ENCODE results near the gene INPP5D.
"Not testable (repeated sequence)": the region's sequence is repeated elsewhere in the genome, so short reads cannot be mapped to it uniquely, and the experiment has no call there.

The INPP5D gene

DNA sequence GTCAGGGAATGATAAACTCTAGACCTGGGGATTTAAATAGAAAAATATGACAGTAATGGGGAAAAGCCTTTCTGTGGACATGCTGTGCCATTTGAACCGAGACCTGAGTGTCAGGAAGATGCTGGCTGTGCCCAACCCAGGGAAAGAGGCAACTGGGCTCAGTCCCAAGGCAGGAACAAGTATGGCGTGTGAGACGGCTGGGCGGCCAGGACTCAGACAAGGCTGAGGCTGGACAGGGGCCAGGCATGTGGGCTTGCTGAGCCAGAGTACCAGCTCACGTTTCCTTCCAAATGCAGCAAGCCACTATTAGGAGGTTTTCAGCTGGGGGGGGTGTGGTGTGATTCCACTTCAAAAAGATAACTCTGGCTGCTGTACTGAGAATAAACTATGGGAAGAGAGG lies 92.4 kb downstream of the INPP5D start:
- DNase-seq: no peak

GRCh38 chr2:233153146-233153798 lies 93.1 kb downstream of the INPP5D start:
- no peak for DNase-seq

DNA sequence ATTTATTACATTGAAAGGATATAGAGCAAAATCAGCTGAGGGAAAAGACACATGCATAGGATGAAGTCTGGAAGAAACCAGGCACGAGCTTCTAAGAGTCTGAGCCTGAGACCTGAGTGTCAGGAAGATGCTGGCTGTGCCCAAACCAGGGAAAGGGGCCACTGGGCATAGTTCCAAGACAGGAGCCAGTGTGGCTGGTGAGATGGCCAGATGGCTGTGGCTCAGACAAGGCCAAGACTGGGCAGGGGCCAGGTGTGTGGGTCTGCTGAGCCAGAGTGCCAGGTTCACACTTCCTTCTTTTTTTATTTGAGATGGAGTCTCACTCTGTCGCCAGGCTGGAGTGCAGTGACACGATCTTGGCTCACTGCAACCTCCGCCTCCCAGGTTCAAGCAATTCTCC lies 95.9 kb downstream of the INPP5D start:
- no peak for DNase-seq

DNA sequence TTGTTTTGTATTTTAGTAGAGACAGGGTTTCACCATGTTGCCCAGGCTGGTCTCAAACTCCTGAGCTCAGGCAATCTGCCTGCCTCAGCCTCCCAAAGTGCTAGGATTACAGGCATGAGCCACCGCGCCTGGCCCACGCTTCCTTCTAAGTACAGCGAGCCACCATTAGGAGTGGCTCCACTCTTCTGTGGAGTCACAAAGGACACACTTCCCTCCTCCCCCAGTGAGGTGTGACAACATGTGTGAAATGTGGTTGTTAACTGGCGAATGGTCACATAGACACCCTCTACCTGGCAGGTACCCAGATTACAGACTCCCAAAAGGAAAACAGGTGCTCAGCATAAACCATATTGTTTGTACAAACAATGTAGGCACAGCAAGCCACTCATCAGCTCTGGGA lies 96.3 kb downstream of the INPP5D start:
- not testable (repeated sequence) for DNase-seq

GRCh38 chr2:233161730-233162129 lies 101.6 kb downstream of the INPP5D start:
- DNase-seq: no peak

DNA sequence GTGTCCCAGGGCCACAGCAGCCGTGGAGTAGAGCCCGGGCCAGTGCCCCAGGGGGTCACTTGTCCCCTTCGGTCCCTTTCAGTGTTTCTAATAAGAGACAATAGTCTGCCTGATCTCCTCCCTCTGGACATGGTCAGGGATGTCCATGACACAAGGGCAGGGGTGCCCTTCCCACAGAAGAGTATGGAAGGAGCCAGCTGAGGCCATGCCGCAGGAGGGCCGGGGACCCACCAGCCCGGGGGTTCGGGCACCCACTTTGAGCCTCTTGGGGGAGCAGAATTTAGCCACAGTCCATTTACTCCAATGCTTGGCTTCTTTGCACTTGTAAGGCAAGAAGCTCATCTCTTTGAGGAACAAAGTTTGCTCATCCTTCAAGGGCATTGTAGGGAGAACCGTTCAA lies 102.6 kb downstream of the INPP5D start:
- no peak for DNase-seq

- no peak for DNase-seq
Observed at GRCh38 chr2:233163486-233164103, 103.5 kb downstream of the INPP5D start.

DNA sequence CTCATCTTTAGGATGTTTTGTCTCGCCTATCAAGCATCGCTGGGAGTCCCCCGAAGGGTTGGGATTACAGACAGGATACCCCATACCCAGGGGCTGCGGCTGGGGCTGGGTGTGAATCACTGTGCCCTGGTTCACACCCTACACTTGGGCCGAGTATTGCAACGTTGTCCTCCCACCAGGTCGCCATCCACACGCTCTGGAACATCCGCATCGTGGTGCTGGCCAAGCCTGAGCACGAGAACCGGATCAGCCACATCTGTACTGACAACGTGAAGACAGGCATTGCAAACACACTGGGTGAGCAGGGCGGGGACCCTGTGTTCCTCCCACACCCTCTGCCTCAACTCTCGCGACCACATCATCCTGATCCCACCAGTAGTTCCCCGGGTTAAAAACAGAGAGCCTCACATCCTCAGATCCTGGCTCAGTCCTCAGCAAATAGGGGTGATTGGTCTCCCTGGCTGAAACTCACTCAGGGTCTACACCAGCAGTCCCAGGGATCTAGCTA lies 104.0 kb downstream of the INPP5D start:
- DNase-seq: no peak

- DNase-seq: no peak
Observed at GRCh38 chr2:233164967-233165366, 104.8 kb downstream of the INPP5D start.

DNA sequence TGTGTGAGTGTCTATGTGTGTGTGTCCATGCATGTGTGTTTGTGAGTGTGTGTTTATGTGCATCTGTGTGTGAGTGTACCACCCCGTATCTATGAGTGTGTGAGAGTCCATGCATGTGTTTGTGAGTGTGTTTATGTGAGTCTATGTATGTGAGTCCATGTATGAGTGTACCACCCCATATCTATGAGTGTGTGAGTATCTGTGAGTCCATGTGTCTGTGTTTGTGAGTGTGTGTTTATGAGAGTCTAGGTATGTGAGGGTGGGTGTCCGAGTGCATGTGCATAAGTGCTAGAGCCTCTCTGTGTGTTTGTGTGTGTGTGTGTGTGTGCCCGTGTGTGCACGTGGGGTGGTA lies 105.4 kb downstream of the INPP5D start:
- DNase-seq: no peak

- peak; percentile 73 for DNase-seq
Observed at GRCh38 chr2:233165895-233166661, 105.9 kb downstream of the INPP5D start.

- DNase-seq: no peak
Observed at GRCh38 chr2:233168445-233168844, 108.3 kb downstream of the INPP5D start.

- no peak for DNase-seq
Observed at GRCh38 chr2:233168919-233169318, 108.8 kb downstream of the INPP5D start.

GRCh38 chr2:233171344-233171743 lies 111.2 kb downstream of the INPP5D start:
- DNase-seq: no peak

DNA sequence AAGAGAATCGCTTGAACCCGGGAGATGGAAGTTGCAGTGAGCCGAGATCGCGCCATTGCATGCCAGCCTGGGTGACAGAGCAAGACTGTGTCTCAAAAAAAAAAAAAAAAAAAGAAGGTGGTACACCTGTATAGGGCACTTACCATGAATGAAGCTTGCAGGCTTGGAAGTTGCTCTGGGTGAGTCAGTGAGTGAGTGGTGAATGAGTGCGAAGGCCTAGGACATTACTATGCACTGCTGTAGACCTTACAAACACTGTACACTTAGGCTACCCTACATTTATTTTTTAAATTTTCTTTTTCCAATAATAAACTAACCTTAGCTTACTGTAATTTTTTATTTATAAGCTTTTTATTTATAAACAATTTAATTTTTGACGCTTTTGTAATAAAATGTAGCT lies 113.0 kb downstream of the INPP5D start:
- no peak for DNase-seq

DNA sequence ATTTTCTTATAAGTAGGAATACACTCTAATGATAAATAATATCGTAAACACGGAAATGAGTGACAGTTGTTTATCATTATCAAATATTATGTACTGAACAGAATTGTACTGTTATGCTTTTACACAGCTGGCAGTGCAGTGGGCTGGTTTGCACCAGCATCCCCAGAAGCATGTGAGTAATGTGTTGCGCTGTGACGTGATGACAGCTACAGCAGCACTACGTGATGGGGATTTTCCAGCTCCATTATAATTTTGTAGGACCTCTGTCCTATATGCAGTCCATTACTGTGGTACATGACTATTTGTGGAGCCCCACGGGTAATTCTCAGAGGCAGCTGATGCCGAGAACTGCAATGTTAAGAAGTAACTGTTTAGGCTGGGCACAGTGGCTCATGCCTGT lies 114.0 kb downstream of the INPP5D start:
- DNase-seq: no peak

DNA sequence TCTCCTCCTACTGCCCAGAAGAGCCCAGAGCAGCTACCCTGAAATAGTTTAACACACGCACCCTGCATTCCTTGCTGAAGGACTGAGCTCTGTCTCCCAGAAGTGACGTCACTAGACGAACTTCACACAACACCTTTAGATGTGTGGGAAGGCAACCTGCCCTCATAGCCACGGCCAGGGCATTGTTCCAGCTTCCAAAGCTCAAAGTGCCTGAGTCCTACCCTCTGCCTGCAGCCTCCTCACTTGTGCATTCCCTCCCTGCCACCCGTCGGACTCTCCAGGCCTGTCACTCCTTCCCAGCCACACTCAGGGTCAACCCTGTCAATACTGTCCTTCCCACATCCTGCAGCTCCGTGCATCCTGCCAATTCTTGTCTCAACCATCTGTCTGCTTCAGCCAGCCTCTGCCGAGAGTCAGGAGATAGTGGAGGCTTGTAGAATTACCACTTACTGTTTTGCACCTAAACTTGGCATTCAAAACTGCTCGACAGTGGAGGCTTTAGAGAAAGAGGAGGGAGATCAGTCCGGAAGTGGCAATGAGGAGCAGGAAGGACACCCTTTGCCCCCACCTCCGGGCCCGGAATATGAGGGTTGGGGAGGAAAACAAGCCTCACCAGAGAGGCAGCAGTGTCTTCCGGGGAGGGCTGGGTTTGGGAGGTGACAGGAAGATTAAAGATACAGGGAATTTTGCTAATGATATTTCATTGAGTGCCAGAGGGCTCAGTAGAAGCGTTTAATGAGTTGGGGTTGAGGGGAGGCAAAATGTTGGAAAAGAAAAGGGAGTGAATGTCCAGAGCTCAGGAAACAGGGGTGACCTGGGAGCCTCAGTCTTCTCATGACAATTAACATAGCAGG lies 119.1 kb downstream of the INPP5D start:
- no peak for DNase-seq

DNA sequence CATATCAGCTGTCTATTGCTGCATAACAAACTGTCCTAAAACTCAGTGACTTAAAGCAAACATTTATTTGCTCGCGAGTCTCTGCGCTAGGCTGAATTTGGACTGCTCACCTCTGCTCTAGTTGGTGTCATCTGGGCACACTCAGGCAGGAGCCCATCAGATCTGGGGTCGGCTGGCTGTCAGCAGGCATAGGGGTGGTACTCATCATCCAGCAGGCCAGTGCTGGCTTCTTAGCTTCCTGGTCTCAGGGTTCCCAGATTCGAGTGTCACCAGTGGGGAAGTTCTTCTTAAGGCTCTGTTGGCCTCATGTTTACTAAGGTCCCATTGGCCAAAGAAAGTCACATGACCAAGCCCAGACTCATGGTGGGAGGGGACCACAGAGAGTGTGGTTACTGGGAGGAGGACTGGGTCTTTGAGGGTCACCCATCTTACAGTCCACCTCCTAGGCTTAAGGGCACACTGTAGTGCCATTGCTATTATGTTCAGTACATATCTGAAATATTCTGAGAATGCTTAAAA lies 119.8 kb downstream of the INPP5D start:
- DNase-seq: peak; percentile 19

- no peak for DNase-seq
Observed at GRCh38 chr2:233183869-233184418, 123.8 kb downstream of the INPP5D start.

GRCh38 chr2:233184669-233185068 lies 124.5 kb downstream of the INPP5D start:
- no peak for DNase-seq

DNA sequence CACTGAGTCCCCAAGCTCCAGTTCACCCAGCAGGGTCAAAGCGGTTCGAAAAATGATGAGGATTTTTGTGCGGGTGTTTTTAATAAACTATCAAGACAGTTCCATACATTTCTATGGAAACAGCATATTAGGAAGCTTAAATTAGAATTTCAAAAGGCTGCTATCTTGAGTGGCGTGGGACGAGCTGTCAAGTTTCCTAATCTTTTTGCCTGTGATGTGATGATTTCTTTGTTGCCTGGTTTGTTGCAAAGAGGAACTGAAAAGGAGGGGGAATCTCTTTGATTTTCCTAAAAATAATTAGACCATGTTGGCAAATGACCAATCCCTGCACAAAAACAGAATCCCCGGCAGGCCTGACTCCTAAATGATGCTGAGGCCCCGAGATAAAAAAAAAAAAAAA lies 125.2 kb downstream of the INPP5D start:
- DNase-seq: peak; percentile 59

GRCh38 chr2:233185963-233186362 lies 125.8 kb downstream of the INPP5D start:
- DNase-seq: peak; percentile 39

DNA sequence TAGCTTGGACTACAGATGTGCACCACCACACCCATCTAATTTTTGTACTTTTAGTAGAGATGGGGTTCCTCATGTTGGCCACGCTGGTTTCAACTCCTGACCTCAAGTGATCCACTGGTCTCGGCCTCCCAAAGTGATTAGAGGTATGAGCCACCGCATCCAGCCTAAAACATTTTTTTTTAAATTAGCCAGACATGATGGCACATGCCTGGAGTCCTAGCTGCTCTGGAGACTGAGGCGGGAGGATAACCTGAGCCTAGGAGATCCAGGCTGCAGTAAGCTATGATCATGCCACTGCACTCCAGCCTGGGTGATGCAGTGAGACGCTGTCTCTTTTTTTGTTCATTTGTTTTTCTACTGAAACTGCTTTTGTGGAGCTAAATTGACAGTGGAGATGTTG lies 126.7 kb downstream of the INPP5D start:
- DNase-seq: no peak

All from suppressor macrophage treated with lipopolysaccharide for 4 hours (primary cell).